ENCODE results near the gene PRTN3. TPM values are rescaled to one million over a fixed set of nuclear protein-coding genes. Genes with fewer than 3 reads are reported as not detected.

PRTN3 gene
- polyA plus RNA-seq, 1 experiment: not detected

GRCh38 chr19:797528-798414 lies 43.0 kb upstream of the PRTN3 start:
- Histone ChIP-seq H3K4me3 (ENCODE audit: low read depth, low read length) (peak overlapping the region; percentile 90), H3K9me3 (ENCODE audit: control insufficient read depth, insufficient read depth, low read length) (no peaks in the 10 kb centered on the region; the same call in 1 of the 2 replicates), H3K27me3 (ENCODE audit: control insufficient read depth, insufficient read depth, low read length) (no peaks in the 10 kb centered on the region), H3K27ac (ENCODE audit: low read depth, low read length) (peak overlapping the region; percentile 70)
- no peak for TF ChIP-seq CTCF (IDR thresholded peaks at IDR 0.05; ENCODE audit: low read depth, low read length)
- POLR2A ChIA-PET: interaction anchor here (0.9 to 2.3 kb wide), 3 partner anchors 14 to 19 kb away, joined by 3 to 11 read pairs (median 5); no protein-coding TSS in a partner anchor
- CTCF ChIA-PET: interaction anchor here (2.2 kb wide), 1 partner anchor 27 kb away, joined by 9 read pairs; no protein-coding TSS in a partner anchor
- peak; percentile 66 for DNase-seq (ENCODE audit: low read depth, low spot score)

GRCh38 chr19:798415-799075 lies 42.3 kb upstream of the PRTN3 start:
- CTCF ChIA-PET: interaction anchor here (2.2 kb wide), 1 partner anchor 28 kb away, joined by 9 read pairs; no protein-coding TSS in a partner anchor
- POLR2A ChIA-PET: interaction anchor here (0.8 to 1.3 kb wide), 4 partner anchors 11 to 52 kb away, joined by 3 to 5 read pairs (median 3); no protein-coding TSS in a partner anchor
- Histone ChIP-seq H3K27ac (ENCODE audit: low read depth, low read length) (no peak overlapping the region), H3K9me3 (ENCODE audit: control insufficient read depth, insufficient read depth, low read length) (no peaks in the 10 kb centered on the region; the same call in 1 of the 2 replicates), H3K27me3 (ENCODE audit: control insufficient read depth, insufficient read depth, low read length) (no peaks in the 10 kb centered on the region), H3K4me3 (ENCODE audit: low read depth, low read length) (peak overlapping the region; percentile 90)
- DNase-seq (ENCODE audit: low read depth, low spot score): no peak
- TF ChIP-seq CTCF (IDR thresholded peaks at IDR 0.05; ENCODE audit: low read depth, low read length): no peak

- POLR2A ChIA-PET: interaction anchor here (0.6 to 1.3 kb wide), 7 partner anchors 10 to 197 kb away, joined by 3 to 5 read pairs (median 3); no protein-coding TSS in a partner anchor
- CTCF ChIA-PET: interaction anchor here (2.2 kb wide), 1 partner anchor 29 kb away, joined by 9 read pairs; no protein-coding TSS in a partner anchor
Observed at GRCh38 chr19:799076-799881, 41.5 kb upstream of the PRTN3 start.

More at GRCh38 chr19:799076-799881, 41.5 kb upstream of the PRTN3 start:
- no peak overlapping the region for H3K27ac ChIP-seq (ENCODE audit: low read depth, low read length)
- peak overlapping the region; percentile 90 for H3K4me3 ChIP-seq (ENCODE audit: low read depth, low read length)
- H3K27me3 ChIP-seq (ENCODE audit: control insufficient read depth, insufficient read depth, low read length): no peaks in the 10 kb centered on the region
- peak; percentile 34 for TF ChIP-seq CTCF (IDR thresholded peaks at IDR 0.05; ENCODE audit: low read depth, low read length)
- H3K9me3 ChIP-seq (ENCODE audit: control insufficient read depth, insufficient read depth, low read length): no peaks in the 10 kb centered on the region; the same call in 1 of the 2 replicates
- no peak for DNase-seq (ENCODE audit: low read depth, low spot score)

Measured in AG04450 (cell line).